Colonic mucosa (tissue), 4 donors: ENCODE data around the gene SLC38A11. TPM values are rescaled to one million over a fixed set of nuclear protein-coding genes. Genes with fewer than 3 reads are reported as not detected.
"Not testable (repeated sequence)": the region's sequence is repeated elsewhere in the genome, so short reads cannot be mapped to it uniquely, and the experiment has no call there.

Experiments
- DNase-seq: peaks from one replicate; pipeline ENCODE4 v3.0.0-alpha.2; 2020
- H3K27ac ChIP-seq: fragments of 200-600 bp; one replicate; pipeline ENCODE4 v1.8.0; 2021
- H3K27me3 ChIP-seq: fragments of 200-600 bp; one replicate; pipeline ENCODE4 v1.8.0; 2021
- H3K36me3 ChIP-seq: fragments of 200-600 bp; one replicate; pipeline ENCODE4 v1.8.0; 2021
- H3K4me1 ChIP-seq: fragments of 200-600 bp; one replicate; pipeline ENCODE4 v1.8.0; 2021; ENCODE audit warnings: mild to moderate bottlenecking
- H3K4me3 ChIP-seq: fragments of 200-600 bp; one replicate; pipeline ENCODE4 v1.8.0; 2021
- H3K9ac ChIP-seq, 2 donors: one replicate each; pipeline ENCODE4 v1.7.0; 2013; ENCODE audit warnings: control low read depth in 2 of 2, low read depth in 2 of 2, low read length in 2 of 2
- H3K9me3 ChIP-seq: fragments of 200-600 bp; one replicate; pipeline ENCODE4 v1.8.0; 2021
- intact Hi-C: fragments of 100-400 bp; cut with DNase I; formaldehyde crosslinking; loops from one replicate; pipeline ENCODE4 v1.14.1; 2022
- total RNA-seq, 2 donors: library from RNA; stranded (reverse); fragmentation: NEBNext Ultra II Directional in 1 of 2; extraction: Animal tissue kit (Norgen Biotek cat#: 25700) in 1 of 2; gene quantifications; one replicate each; pipeline ENCODE4 v1.2.1, GENCODE V29; 2021
- TF ChIP-seq, protein P1 (sequence below): fragments of 200-600 bp; IDR thresholded peaks from one replicate; pipeline ENCODE4 v1.8.0; 2022; ENCODE audit warnings: antibody characterized with exemption, mild to moderate bottlenecking
- donor health status: healthy.
- donor health status: DM: no; HTN: no; CAD: no.
- donor health status: DM: no; HTN: no; CAD: no.

The SLC38A11 gene
- total RNA-seq: 1 to 10 TPM; 1.5 to 3.0 TPM

DNA sequence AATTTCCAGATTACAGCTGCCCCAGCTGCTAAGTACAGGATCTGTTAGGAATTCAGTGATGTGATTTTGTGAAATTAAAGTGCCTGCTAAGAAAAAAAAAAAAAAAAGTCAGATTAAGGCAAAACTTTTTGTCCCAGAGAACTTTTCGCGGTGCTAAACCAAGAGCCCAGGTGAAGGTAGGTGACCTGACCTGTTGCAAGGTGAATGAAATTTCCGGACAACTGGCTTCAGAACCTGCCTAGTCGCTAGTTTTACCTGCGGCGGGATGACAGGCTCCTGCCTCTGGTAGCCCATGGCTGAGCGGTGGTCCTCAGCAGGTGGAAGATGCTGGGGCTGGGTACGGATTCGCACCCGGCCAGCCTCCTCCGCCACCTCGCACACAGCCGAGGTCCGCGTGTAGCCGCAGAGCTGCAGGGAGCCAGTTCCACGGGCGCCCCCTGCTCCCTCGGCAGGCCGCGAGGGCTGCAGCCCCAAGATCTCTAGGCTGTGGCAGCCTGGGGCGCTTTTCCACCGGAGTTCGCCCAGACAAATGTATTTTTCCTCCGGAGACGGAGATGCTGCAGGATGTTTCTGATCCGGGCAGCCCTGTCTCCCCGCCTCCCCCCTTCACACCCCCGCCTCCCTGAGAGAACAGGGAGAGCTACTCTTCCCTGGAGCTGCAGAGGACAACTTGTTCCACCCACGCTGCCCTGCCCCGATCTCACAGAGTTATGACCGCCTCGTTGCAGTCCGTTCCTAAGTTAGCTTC is at the start of gene SLC38A11:
SLC38A11 (minus strand) TSS at position 572 of the 748 bp plus-strand sequence; CDS start at position 294, 278 bp downstream.
- Histone ChIP-seq H3K36me3 (no peaks in the 10 kb centered on the region), H3K4me3 (peak within 1 kb of the TSS; percentile 27), H3K27me3 (no peaks in the 10 kb centered on the region), H3K4me1 (no peaks in the 10 kb centered on the region), H3K27ac (no peak within 1 kb of the TSS), H3K9me3 (no peaks in the 10 kb centered on the region), H3K9ac (no peak within 1 kb of the TSS)
- intact Hi-C loops: no loop called here
- DNase-seq: peak; percentile 25
- TF ChIP-seq, protein P1, sequence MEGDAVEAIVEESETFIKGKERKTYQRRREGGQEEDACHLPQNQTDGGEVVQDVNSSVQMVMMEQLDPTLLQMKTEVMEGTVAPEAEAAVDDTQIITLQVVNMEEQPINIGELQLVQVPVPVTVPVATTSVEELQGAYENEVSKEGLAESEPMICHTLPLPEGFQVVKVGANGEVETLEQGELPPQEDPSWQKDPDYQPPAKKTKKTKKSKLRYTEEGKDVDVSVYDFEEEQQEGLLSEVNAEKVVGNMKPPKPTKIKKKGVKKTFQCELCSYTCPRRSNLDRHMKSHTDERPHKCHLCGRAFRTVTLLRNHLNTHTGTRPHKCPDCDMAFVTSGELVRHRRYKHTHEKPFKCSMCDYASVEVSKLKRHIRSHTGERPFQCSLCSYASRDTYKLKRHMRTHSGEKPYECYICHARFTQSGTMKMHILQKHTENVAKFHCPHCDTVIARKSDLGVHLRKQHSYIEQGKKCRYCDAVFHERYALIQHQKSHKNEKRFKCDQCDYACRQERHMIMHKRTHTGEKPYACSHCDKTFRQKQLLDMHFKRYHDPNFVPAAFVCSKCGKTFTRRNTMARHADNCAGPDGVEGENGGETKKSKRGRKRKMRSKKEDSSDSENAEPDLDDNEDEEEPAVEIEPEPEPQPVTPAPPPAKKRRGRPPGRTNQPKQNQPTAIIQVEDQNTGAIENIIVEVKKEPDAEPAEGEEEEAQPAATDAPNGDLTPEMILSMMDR: no peak

DNA sequence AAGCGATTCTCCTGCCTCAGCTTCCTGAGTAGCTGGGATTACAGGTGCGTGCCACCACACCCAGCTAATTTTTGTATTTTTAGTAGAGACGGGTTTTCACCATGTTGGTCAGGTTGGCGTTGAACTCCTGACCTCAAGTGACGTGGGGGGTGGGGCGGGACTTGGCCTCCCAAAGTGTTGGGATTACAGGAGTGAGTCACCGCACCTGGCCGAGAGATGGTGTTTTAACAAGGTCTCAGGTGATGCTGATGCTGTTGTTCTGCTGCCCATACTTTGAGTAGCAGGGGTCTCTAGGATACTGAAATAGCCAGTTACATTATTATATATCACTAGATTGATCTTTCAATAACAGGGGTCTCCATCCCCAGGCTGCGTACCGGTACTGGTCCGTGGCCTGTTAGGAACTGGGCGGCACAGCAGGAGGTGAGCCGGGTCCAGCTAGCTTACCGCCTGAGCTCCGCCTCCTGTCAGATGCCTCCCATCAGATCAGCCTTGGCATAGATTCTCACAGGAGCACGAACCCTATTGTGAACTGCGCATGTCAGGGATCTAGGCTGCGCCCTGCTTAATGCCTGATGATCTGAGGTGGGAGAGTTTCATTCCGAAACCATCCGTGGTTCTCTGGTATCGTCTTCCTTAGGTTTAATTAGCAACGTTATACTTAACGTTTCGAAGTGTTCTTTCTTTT is 48.3 kb upstream of the SLC38A11 start:
- H3K27me3 ChIP-seq: no peaks in the 10 kb centered on the region
- no peak overlapping the region for H3K27ac ChIP-seq
- H3K36me3 ChIP-seq: no peaks in the 10 kb centered on the region
- TF ChIP-seq, protein P1: no peak
- DNase-seq: no peak
- no peak overlapping the region for H3K9ac ChIP-seq
- H3K4me1 ChIP-seq: no peaks in the 10 kb centered on the region
- intact Hi-C loops: no loop called here
- no peaks in the 10 kb centered on the region for H3K9me3 ChIP-seq
- H3K4me3 ChIP-seq: no peak overlapping the region

- H3K4me1 ChIP-seq: no peaks in the 10 kb centered on the region
- H3K36me3 ChIP-seq: no peaks in the 10 kb centered on the region
- TF ChIP-seq, protein P1: no peak
- DNase-seq: no peak
- no peak overlapping the region for H3K27ac ChIP-seq
- H3K27me3 ChIP-seq: no peaks in the 10 kb centered on the region
- no peak overlapping the region for H3K9ac ChIP-seq
- H3K4me3 ChIP-seq: no peak overlapping the region
- H3K9me3 ChIP-seq: no peaks in the 10 kb centered on the region
- intact Hi-C loops: no loop called here
Measured at GRCh38 chr2:165002638-165003037, 47.3 kb upstream of the SLC38A11 start.

DNA sequence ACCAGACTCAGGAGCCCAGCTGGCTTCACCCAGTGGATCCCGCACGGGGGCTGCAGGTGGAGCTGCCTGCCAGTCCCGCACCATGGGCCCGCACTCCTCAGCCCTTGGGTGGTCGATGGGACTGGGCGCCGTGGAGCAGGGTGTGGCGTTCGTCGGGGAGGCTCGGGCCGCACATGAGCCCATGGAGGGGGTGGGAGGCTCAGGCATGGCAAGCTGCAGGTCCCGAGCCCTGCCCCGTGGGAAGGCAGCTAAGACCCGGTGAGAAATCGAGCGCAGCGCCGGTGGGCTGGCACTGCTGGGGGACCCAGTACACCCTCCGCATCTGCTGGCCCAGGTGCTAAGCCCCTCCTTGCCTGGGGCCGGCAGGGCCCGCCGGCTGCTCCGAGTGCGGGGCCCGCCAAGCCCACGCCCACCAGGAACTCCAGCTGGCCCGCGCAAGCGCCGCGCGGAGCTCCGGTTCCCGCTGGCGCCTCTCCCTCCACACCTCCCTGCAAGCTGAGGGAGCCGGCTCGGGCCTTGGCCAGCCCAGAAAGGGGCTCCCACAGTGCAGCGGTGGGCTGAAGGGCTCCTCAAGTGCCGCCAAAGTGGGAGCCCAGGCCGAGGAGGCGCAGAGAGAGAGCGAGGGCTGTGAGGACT is 39.5 kb upstream of the SLC38A11 start:
- not testable (repeated sequence) for H3K4me3 ChIP-seq, DNase-seq, H3K27ac ChIP-seq, H3K4me1 ChIP-seq, H3K9ac ChIP-seq, H3K9me3 ChIP-seq, H3K27me3 ChIP-seq, H3K36me3 ChIP-seq
- intact Hi-C loops: loop anchor here (10.0 kb wide), 1 partner anchor 300 kb away; no protein-coding TSS in a partner anchor

DNA sequence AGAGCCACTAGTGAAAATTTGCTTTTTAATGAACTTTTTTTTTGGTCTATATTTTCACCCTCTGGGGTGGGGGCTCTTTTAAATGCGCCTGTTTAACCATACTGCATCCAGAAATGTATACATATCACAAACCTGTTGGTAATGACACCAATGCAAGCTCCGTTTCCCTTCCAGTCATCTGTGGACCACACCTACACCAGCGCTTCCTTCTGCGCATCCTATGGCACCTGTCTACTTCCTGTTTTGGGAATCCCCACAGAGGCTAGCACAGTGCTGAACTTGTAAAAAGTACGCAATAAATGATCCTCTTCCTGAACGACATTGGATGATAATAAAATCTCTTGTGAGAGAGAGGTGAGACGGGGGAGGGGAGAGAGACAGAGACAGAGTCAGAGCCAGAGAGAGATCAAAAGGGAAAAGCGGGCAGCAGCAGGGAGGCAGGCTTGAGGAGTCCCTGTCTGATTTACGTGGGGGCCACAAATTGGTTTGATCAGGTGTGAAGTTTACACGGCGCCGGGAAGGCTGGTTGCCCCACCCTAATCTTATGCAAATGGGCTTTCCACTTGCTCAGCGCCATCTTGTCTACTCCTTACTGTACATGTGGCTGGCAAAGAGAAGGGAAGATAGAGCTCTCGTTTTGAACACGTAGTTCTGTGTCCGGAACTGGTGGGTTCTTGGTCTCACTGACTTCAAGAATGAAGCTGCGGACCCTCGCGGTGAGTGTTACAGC is 38.1 kb upstream of the SLC38A11 start:
- Histone ChIP-seq H3K27ac (no peak overlapping the region), H3K27me3 (no peaks in the 10 kb centered on the region), H3K4me3 (no peak overlapping the region), H3K9me3 (no peaks in the 10 kb centered on the region), H3K36me3 (no peaks in the 10 kb centered on the region), H3K4me1 (no peaks in the 10 kb centered on the region), H3K9ac (no peak overlapping the region)
- no peak for DNase-seq
- TF ChIP-seq, protein P1: no peak
- intact Hi-C loops: loop anchor here (10.0 kb wide), 1 partner anchor 301 kb away; no protein-coding TSS in a partner anchor
